ENCODE measurements around the gene FHIT. TPM values are rescaled to one million over a fixed set of nuclear protein-coding genes. Genes with fewer than 3 reads are reported as not detected.

Gene FHIT
- not detected in 2 replicates for total RNA-seq (2014; rRNA removed; shearing (Covaris generic))
- polyA plus RNA-seq (2015; cell fraction: cytosol; rRNA removed) = 0.12 and 0.45 TPM in 2 replicates
- 0.05 and 0.10 TPM in 2 replicates for polyA plus RNA-seq (2015; cell fraction: nucleus; rRNA removed)

DNA sequence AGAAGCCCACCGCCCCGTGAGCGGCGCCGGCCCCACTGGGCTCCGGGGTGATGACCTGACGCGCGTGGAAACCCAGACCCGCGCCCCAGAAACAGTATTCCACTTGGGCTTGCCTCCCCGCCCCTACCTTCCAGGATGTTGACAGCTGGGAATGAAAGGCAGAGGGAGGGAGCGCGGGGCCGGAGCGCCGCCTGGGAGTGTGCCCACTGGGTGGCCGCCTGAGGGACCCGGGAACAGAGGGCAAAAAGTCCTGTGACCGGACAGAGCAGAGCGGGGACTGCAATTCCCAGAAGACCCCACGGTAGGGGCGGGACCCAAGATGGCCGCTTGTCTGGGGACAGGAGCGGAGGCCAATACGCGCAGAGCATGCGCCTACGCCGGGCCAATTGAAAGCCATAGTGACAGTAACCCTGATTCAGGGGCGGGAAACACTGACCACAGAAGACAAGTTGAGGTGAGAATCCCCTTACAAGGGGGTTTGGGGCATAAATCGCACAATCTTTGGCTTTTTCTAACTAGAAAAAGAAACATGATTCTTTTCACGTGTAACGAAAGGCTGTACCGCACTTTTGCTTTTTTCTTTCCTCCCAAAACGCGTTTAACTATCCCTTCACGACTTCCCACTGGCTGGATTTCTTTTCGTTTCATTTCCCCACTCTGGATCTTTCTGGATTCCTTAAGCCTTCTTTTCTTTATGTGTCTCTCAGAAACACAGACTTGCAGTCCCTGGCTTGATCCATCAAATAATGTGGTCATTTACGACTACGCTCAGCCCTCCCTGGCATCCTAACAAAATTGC, at the start of gene FHIT:
FHIT (minus strand) TSS at position 279 of the 799 bp plus-strand sequence.
- DNase-seq (ENCODE audit: low read depth) = peak; percentile 88

DNA sequence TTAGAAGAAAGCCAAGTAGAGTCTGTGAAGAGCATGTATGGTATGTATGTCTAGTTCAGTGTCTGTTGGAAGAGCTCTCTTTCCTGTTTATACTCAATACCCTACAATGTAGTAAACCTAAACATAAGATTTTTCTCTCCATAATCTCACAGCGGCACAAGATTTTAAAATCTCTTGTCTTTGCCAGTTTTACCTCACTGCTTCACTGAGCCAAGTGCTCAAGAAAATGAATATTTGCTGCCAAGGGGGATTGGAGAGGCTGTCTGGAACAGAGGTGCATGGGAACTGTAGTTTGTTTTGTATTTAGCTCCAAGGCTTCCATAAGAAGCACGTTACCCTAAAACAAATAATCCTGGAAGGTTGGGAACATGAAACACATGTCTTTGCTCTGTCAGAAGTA, 49.5 kb upstream of the FHIT start:
- DNase-seq (ENCODE audit: low read depth) = no peak

- DNase-seq (ENCODE audit: low read depth) = no peak
These were observed 48.7 kb upstream of the FHIT start for GRCh38 chr3:61300006-61300380.

DNA sequence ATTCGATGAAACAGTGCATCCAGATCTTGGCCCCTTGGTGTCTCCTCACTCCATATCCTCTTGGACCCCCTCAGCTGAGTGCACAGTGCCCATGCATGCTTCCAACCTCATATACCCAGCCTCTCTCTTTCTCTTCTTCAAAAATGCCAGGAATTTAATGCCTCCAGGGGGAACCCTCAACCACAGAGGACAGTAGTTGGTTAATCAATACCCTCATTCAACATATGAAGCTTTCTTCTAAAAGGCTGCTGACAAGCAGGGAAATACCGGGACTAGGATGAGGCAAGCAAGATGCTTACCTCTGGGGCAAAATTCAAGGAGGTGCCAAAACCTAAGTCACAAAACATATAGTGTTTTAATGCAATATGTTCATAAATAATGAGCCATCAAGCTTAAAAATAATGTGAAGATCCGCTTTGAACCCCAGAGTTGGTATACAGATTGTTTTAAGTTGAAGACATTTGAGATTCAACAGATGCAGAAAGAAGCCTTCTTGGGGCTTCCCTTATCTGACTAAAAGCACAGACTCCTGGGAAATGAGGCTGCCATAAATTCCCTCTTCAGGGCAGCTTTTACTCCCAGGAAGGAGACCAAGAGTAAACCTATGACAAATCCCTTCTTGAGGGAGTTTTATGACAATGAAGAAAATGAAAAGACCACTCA, 48.2 kb upstream of the FHIT start:
- no peak for DNase-seq (ENCODE audit: low read depth)

DNA sequence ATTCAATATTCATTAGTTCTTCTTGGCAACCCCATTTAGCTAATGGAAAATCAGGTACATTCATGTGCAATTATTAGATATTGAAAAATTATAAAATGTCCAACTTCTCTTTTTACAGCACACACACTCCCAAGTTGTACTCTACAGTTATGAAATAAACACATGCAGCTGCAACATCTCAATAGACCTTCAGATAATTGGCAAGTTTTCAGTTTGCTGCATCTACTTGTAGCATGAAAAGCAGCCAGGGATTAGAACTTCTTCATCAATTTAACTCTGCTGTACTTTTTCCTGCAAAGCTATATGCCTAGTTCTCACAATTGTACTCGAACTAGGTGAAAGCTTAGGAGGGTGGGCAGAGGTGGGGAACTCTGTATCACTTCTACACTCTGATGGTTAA, 46.6 kb upstream of the FHIT start:
- no peak for DNase-seq (ENCODE audit: low read depth)

- no peak for DNase-seq (ENCODE audit: low read depth)
These were observed 37.2 kb upstream of the FHIT start for GRCh38 chr3:61288446-61288845.

GRCh38 chr3:61283876-61284275, 32.6 kb upstream of the FHIT start:
- DNase-seq (ENCODE audit: low read depth) = no peak

- DNase-seq (ENCODE audit: low read depth) = no peak
These were observed 27.5 kb upstream of the FHIT start for GRCh38 chr3:61278713-61279112.

- no peak for DNase-seq (ENCODE audit: low read depth)
These were observed 26.2 kb upstream of the FHIT start for GRCh38 chr3:61277411-61277810.

DNA sequence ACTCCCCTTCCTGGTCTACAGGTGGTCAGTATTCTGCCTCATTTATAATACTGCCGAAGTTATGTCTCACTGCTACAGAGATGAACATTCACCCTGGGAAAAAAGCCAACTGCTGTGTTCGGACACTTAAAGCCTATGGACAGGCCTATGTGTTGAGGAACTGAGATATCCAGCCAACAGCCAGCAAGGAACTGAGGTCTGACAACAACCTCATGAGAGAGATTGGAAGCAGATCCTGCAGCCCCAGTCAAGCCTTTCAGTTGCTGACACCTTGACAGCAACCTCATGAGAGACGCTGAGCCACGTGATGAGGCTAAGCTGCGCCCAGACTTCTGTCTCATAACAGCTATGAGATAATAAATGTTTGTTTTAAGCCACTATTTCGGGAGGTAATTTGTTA, 18.2 kb upstream of the FHIT start:
- DNase-seq (ENCODE audit: low read depth) = no peak

DNA sequence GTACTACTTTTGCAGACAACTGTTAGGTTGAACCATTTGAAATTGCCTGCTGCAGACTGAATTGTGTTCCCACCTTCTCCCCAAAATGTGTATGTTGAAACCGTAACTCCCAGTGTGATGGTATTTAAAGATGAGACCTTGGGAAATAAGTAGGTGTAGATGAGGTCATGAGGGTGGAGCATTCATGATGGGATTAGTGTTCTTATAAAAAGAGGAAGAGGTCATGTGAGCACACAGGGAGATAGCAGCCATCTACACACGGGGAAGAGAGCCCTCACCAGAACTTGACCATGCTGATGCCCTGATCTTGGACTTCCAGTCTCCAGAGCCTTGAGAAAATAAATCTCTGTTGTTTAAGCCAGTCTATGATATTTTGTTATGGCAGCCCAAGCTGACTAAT, 17.4 kb upstream of the FHIT start:
- no peak for DNase-seq (ENCODE audit: low read depth)

DNA sequence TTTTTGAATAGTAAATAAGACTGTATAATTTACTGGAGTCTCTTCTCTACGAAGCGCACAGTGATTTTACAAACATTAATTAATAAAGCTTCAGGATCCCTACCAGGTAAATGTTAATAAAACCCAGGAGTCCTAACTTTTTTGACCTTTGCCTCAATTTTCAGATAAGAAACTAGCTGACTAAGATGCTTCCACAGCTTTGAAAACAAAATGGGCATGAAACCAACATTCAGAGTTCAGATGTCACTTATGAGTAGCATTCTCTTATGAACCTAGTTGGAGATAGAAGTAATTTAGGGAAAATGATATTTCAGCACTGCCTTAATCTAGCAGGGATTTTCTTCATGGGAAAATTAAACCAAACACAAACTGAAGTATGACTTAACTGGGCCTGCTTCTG, 13.0 kb upstream of the FHIT start:
- no peak for DNase-seq (ENCODE audit: low read depth)

DNA sequence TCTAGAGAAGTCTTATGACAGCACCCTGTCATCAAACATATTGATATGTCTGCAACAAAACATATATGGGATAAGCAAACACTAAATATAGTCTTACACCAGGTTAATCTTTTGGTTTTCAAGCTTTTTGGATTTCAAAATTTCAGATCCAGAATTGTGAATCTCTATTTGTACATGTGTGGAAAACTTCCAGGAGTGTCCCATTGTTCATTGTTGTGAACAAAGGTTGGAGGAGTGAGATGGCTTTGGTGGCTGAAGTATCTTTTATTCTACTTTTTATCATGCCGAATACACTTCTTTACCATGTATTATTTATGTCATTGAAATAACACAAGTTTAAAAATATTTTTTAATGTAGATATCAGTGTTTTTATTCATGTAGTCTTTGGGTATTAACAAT, 5.9 kb upstream of the FHIT start:
- DNase-seq (ENCODE audit: low read depth) = no peak

DNA sequence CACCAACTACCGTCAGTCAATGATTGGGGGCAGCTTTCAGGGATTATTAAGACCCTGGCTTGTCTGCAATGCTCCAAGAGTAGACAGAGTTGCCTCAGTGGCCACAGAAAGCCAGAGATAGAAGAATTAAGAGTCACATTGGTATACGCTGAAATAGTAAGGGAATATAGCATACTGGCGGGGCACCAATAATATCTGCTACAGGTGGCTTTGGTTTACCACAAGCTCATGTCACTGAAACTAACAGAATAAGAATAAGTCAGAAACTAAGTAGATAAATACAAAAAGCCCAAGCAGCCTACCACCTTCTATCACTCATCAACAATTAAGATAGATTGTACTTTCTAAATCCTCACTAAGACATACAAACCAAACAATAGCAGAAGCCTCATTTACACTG, 2.5 kb upstream of the FHIT start:
- no peak for DNase-seq (ENCODE audit: low read depth)

DNA sequence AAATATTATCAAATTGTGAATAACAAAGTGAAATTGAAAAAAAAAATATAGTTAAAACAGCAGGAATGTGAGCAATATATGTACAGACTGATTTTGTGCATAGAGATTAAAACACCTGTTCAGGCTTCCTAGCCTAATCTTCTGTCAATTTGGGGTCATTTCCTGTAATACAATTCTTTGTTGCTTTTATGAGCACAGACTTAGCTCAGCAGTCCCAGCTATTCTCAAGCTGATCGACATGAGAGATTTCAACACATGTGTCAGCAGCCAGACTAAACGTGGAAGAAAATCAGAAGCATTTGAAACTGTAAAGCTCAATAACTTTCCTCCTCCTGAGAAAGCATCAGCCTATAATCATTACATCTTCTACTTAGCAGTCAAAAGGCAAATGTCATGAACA, 1.6 kb upstream of the FHIT start:
- DNase-seq (ENCODE audit: low read depth) = no peak

GRCh38 chr3:61250784-61251173, 473 bp downstream of the FHIT start:
- DNase-seq (ENCODE audit: low read depth) = no peak

GRCh38 chr3:61248496-61248895, 2.8 kb downstream of the FHIT start:
- DNase-seq (ENCODE audit: low read depth) = no peak

DNA sequence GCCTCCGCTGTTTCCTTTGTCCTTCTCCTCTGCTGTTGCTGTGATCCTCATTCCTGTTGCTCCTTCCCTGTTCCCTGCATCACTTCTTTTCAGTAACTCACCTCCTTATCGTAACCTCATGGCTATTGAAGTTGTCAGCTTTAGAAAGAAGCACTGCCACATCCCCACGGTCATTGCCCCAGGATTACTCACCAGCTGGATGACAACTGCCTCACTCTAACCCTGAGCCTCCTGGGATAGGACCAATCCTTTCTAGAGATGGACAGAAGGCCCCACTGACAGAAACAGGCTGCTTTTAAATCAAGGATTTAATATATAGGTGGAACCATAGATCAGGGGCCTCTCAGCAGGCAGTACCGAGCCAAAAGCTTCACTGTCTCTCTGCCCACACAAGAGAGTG, 4.1 kb downstream of the FHIT start:
- DNase-seq (ENCODE audit: low read depth) = no peak

GRCh38 chr3:61239871-61240270, 11.4 kb downstream of the FHIT start:
- DNase-seq (ENCODE audit: low read depth) = no peak

DNA sequence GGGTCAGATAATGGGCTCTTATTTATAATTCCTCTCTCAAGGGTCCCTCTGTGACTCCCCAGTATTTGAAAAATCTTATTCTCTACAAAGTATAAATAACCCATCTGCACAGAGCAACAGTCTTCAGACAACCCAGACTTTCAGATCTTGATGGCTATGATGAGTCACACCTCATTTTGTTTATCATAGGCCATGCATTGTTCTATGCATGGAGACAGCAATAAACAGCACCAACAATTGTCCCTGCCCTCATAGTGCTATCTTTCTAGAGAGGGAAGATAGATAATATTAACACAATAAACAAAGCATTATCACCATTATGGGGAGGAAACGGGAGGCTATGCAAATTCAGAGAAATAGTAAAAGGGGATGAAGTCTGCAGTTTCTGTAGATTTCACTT, 13.4 kb downstream of the FHIT start:
- no peak for DNase-seq (ENCODE audit: low read depth)

GRCh38 chr3:61236556-61236955, 14.7 kb downstream of the FHIT start:
- DNase-seq (ENCODE audit: low read depth) = no peak

GRCh38 chr3:61233746-61234145, 17.5 kb downstream of the FHIT start:
- no peak for DNase-seq (ENCODE audit: low read depth)

- no peak for DNase-seq (ENCODE audit: low read depth)
These were observed 19.6 kb downstream of the FHIT start for GRCh38 chr3:61231693-61232092.
